Measurements from ENCODE around the gene GHR.

GRCh38 chr5:42514754-42515153 is 91.5 kb downstream of the GHR start:
- TF ChIP-seq CTCF (conservative IDR thresholded peaks at IDR 0.05 in 1 of 2, IDR thresholded peaks at IDR 0.05 in 1 of 2; ENCODE audit: extremely low read depth in 1 of 2, insufficient read depth in 1 of 2, low read depth in 1 of 2, low read length in 2 of 2), result peak; percentile 30 to 56
- TF ChIP-seq EZH2 (IDR thresholded peaks at IDR 0.05; ENCODE audit: borderline replicate concordance, low read length), result no peak

Measured in mammary epithelial cell (primary cell).